HCT116 (cell line): Measurements from ENCODE around the gene PDE4D. TPM values are rescaled to one million over a fixed set of nuclear protein-coding genes. Genes with fewer than 3 reads are reported as not detected.

Source experiments
- ATAC-seq: fragments of 200-7000 bp; cut with Tn5 transposase; 2 replicates; pipeline ENCODE4 v1.9.1; 2020; ENCODE audit warnings: mild to moderate bottlenecking, moderate library complexity
- BruUV-seq: library from RNA; stranded (reverse); fragments of 400-500 nt; replicated peaks from 2 replicates; lab custom pipeline; 2021; lab: Mats Ljungman, UMichigan
- CTCF ChIA-PET: fragments of 300-600 bp; sonication (Branson Sonifier 250); formaldehyde crosslinking; loops from one replicate; lab custom pipeline; 2021; ENCODE audit warnings: antibody characterized with exemption; lab: Charles Lee
- POLR2A ChIA-PET: fragments of 300-600, 350-600 bp; sonication (Branson Sonifier 250); formaldehyde crosslinking; loops from one replicate; lab custom pipeline; 2021; ENCODE audit warnings: antibody characterized with exemption; lab: Charles Lee
- RAD21 ChIA-PET, 2 experiments: fragments of 300-600 bp; sonication (Branson Sonifier 250); formaldehyde crosslinking; loops; one replicate each; lab custom pipeline; 2023; ENCODE audit warnings: low total read pairs in 2 of 2; ENCODE audit not compliant: uncharacterized antibody in 2 of 2, unreplicated experiment in 2 of 2, low non-redundant PET in 1 of 2; lab: Charles Lee
- DNase-seq: peaks from one replicate; pipeline ENCODE4 v3.0.0-alpha.2; 2010; ENCODE audit warnings: low read depth, low spot score
- H2AFZ ChIP-seq: fragments of 200-600 bp; shearing (Covaris generic), sonication (generic); 2 replicates; pipeline ENCODE4 v1.6.1; 2017; ENCODE audit warnings: low read depth, mixed run types, mixed read lengths, antibody characterized with exemption, low read length; ENCODE audit not compliant: poor library complexity, severe bottlenecking
- H3K27ac ChIP-seq: 2 replicates; pipeline ENCODE4 v1.5.1; 2012; ENCODE audit warnings: low read depth, low read length
- H3K27me3 ChIP-seq: fragments of 200-600 bp; sonication (generic); 2 replicates; pipeline ENCODE4 v1.6.1; 2016; ENCODE audit warnings: mixed run types, low read length, mixed read lengths; ENCODE audit not compliant: insufficient read depth
- H3K36me3 ChIP-seq, 2 experiments: fragments of 200-500 bp in 1 of 2; fragments of 200-600 bp in 1 of 2; sonication (Bioruptor generic) in 1 of 2; sonication (generic) in 1 of 2; 2 replicates each; pipeline versions ENCODE4 v1.5.1 to v1.6.1; 2014 to 2016; ENCODE audit warnings: low read length in 2 of 2, inconsistent platforms in 1 of 2, mixed read lengths in 1 of 2, mixed run types in 1 of 2; ENCODE audit not compliant: insufficient read depth in 2 of 2, control insufficient read depth in 1 of 2
- H3K4me1 ChIP-seq, 2 experiments: fragments of 200-600 bp in 1 of 2; sonication (generic) in 1 of 2; 2 replicates each; pipeline versions ENCODE4 v1.5.1 to v1.6.1; 2012 to 2017; ENCODE audit warnings: low read length in 2 of 2, inconsistent platforms in 1 of 2, mild to moderate bottlenecking in 1 of 2, mixed read lengths in 1 of 2, mixed run types in 1 of 2, moderate library complexity in 1 of 2; ENCODE audit not compliant: insufficient read depth in 2 of 2, control insufficient read depth in 1 of 2
- H3K4me2 ChIP-seq: fragments of 200-600 bp; sonication (generic); 2 replicates; pipeline ENCODE4 v1.6.1; 2017; ENCODE audit warnings: mixed run types, low read length, mixed read lengths
- H3K4me3 ChIP-seq, 2 experiments: fragments of 200-600 bp in 1 of 2; sonication (generic) in 1 of 2; replicated peaks in 1 of 2; 2 replicates each; pipeline ENCODE4 v1.5.1; 2011 to 2016; ENCODE audit warnings: low read length in 2 of 2, control low read depth in 1 of 2, low read depth in 1 of 2, mild to moderate bottlenecking in 1 of 2, mixed read lengths in 1 of 2, mixed run types in 1 of 2
- H3K79me2 ChIP-seq: fragments of 200-600 bp; sonication (generic); 2 replicates; pipeline ENCODE4 v1.6.1; 2017; ENCODE audit warnings: mild to moderate bottlenecking, mixed run types, low read length, moderate library complexity, mixed read lengths; ENCODE audit not compliant: insufficient read depth
- H3K9ac ChIP-seq: fragments of 200-600 bp; sonication (generic); 2 replicates; pipeline ENCODE4 v1.6.1; 2016; ENCODE audit warnings: low read length, mixed read lengths
- H3K9me2 ChIP-seq: fragments of 200-600 bp; sonication (generic), shearing (Covaris generic); 2 replicates; pipeline ENCODE4 v1.6.1; 2017; ENCODE audit warnings: mixed run types, mild to moderate bottlenecking, moderate library complexity; ENCODE audit not compliant: insufficient read depth
- H3K9me3 ChIP-seq, 2 experiments: fragments of 200-500 bp in 1 of 2; fragments of 200-600 bp in 1 of 2; sonication (Bioruptor generic) in 1 of 2; sonication (generic) in 1 of 2; 2 replicates each; pipeline ENCODE4 v1.6.1; 2014 to 2017; ENCODE audit warnings: low read length in 2 of 2, mixed read lengths in 2 of 2, inconsistent platforms in 1 of 2, low read depth in 1 of 2, mild to moderate bottlenecking in 1 of 2, mixed run types in 1 of 2, moderate library complexity in 1 of 2; ENCODE audit not compliant: control insufficient read depth in 1 of 2, insufficient read depth in 1 of 2
- H4K20me1 ChIP-seq: fragments of 200-600 bp; sonication (generic), shearing (Covaris generic); 2 replicates; pipeline ENCODE4 v1.6.1; 2017; ENCODE audit warnings: mixed run types, mild to moderate bottlenecking, moderate library complexity; ENCODE audit not compliant: insufficient read depth
- ATF3 ChIP-seq: IDR thresholded peaks from 2 replicates; pipeline ENCODE4 v1.6.1; 2012
- CBX3 ChIP-seq: IDR thresholded peaks from 2 replicates; pipeline ENCODE4 v1.6.1; 2012; ENCODE audit warnings: low read depth
- CEBPB ChIP-seq: IDR thresholded peaks from 2 replicates; pipeline ENCODE4 v1.6.1; 2012; ENCODE audit warnings: low read depth
- CTCF ChIP-seq, 3 experiments: fragments of 200-600 bp in 1 of 3; sonication (generic) in 1 of 3; IDR thresholded peaks in 2 of 3; conservative IDR thresholded peaks in 1 of 3; 2 replicates each; pipeline ENCODE4 v1.5.1; 2012 to 2017; ENCODE audit warnings: low read depth in 2 of 3, low read length in 2 of 3, antibody characterized with exemption in 1 of 3, borderline replicate concordance in 1 of 3, control low read depth in 1 of 3, mild to moderate bottlenecking in 1 of 3, mixed read lengths in 1 of 3, mixed run types in 1 of 3, moderate library complexity in 1 of 3; ENCODE audit not compliant: insufficient read depth in 1 of 3
- EGR1 ChIP-seq: IDR thresholded peaks from 2 replicates; pipeline ENCODE4 v1.6.1; 2012; ENCODE audit warnings: low read depth
- MAX ChIP-seq: IDR thresholded peaks from 2 replicates; pipeline ENCODE4 v1.6.1; 2012
- POLR2A ChIP-seq: IDR thresholded peaks from 2 replicates; pipeline ENCODE4 v1.7.0; 2011; ENCODE audit warnings: borderline replicate concordance; ENCODE audit not compliant: insufficient read depth, insufficient read length; ENCODE audit errors: extremely low read depth
- REST ChIP-seq: IDR thresholded peaks from 2 replicates; pipeline ENCODE4 v1.6.1; 2012; ENCODE audit warnings: low read depth
- SIN3A ChIP-seq: IDR thresholded peaks from 2 replicates; pipeline ENCODE4 v1.6.1; 2012; ENCODE audit warnings: low read depth
- TCF7L2 ChIP-seq: IDR thresholded peaks from 2 replicates; pipeline ENCODE4 v1.7.0; 2011; ENCODE audit warnings: borderline replicate concordance, inconsistent platforms; ENCODE audit not compliant: insufficient read depth, insufficient read length; ENCODE audit errors: extremely low read depth
- YY1 ChIP-seq: IDR thresholded peaks from 2 replicates; pipeline ENCODE4 v1.6.1; 2011; ENCODE audit warnings: low read length, low read depth, moderate library complexity, mild to moderate bottlenecking; ENCODE audit not compliant: insufficient replicate concordance; ENCODE audit errors: extremely low read depth
- ZFX ChIP-seq: fragments of 450-650 bp; IDR thresholded peaks from 2 replicates; pipeline ENCODE4 v1.6.1; 2017
- ZNF274 ChIP-seq: fragments of 200-500 bp; sonication (Bioruptor generic); IDR thresholded peaks from 2 replicates; pipeline ENCODE4 v1.6.1; 2014; ENCODE audit warnings: mild to moderate bottlenecking, low read depth, low read length, inconsistent platforms
- intact Hi-C: fragments of 100-400 bp; cut with micrococcal nuclease; formaldehyde crosslinking; loops from 2 replicates; pipeline ENCODE4 v1.10.0; 2022
- total RNA-seq: library from RNA; stranded (reverse); gene quantifications from one replicate; pipeline ENCODE4 v1.2.1, GENCODE V29; 2021; ENCODE audit not compliant: unreplicated experiment

The PDE4D gene
- total RNA-seq, 1 experiment from 2014 or later, result 1.1 TPM

- no peaks in the 10 kb centered on the region for H3K4me1 ChIP-seq
- ChIA-PET CTCF (no interaction called here), RAD21 (no interaction called here), POLR2A (no interaction called here)
- no peaks in the 10 kb centered on the region for H3K36me3 ChIP-seq
- H3K4me2 ChIP-seq, result no peak overlapping the region
- intact Hi-C loops, result no loop called here
- no peaks in the 10 kb centered on the region for H3K9me2 ChIP-seq
- no peaks in the 10 kb centered on the region for H3K79me2 ChIP-seq
- no peak for DNase-seq
- no peak overlapping the region for H2AFZ ChIP-seq
- TF ChIP-seq ZFX (no peak), ZNF274 (no peak)
- TF ChIP-seq, all 23 proteins: peak for 0
- ATAC-seq, result no peak
- H3K27ac ChIP-seq, result no peak overlapping the region
- no peak overlapping the region for H3K9ac ChIP-seq
- no TSS peak for BruUV-seq
- peaks cover 11% of the 10 kb centered on the region; the same call in 1 of the 2 replicates for H3K27me3 ChIP-seq
- no peaks in the 10 kb centered on the region for H3K9me3 ChIP-seq
- no peaks in the 10 kb centered on the region for H4K20me1 ChIP-seq
- H3K4me3 ChIP-seq, result no peak overlapping the region
Observed at GRCh38 chr5:59588922-59589321, 304.6 kb downstream of the PDE4D start.

- Histone ChIP-seq H3K27ac (no peak overlapping the region), H3K27me3 (peaks cover 16% of the 10 kb centered on the region; the same call in 1 of the 2 replicates), H3K79me2 (no peaks in the 10 kb centered on the region), H4K20me1 (no peaks in the 10 kb centered on the region), H3K36me3 (no peaks in the 10 kb centered on the region), H3K9ac (no peak overlapping the region), H3K9me2 (no peaks in the 10 kb centered on the region), H2AFZ (no peak overlapping the region), H3K4me3 (no peak overlapping the region), H3K4me2 (no peak overlapping the region), H3K9me3 (no peaks in the 10 kb centered on the region), H3K4me1 (no peaks in the 10 kb centered on the region)
- intact Hi-C loops, result no loop called here
- BruUV-seq, result no TSS peak
- peak; percentile 62 for ATAC-seq
- ChIA-PET CTCF (no interaction called here), RAD21 (no interaction called here), POLR2A (no interaction called here)
- DNase-seq, result no peak
- TF ChIP-seq CBX3 (no peak), EGR1 (no peak), YY1 (no peak), MAX (no peak), CTCF (IDR thresholded peaks at IDR 0.05 in 2 of 3, conservative IDR thresholded peaks at IDR 0.05 in 1 of 3; ENCODE audit: borderline replicate concordance in 1 of 3, insufficient read depth in 1 of 3, low read depth in 2 of 3, low read length in 2 of 3) (no peak), POLR2A (no peak), REST (no peak), ATF3 (no peak), ZNF274 (no peak), TCF7L2 (no peak), CEBPB (no peak), SIN3A (no peak)
Observed at GRCh38 chr5:59587489-59588337, 305.8 kb downstream of the PDE4D start.
